ENCODE results near the gene INPP5D. TPM values are rescaled to one million over a fixed set of nuclear protein-coding genes. Genes with fewer than 3 reads are reported as not detected.

Gene INPP5D
- total and polyA plus RNA-seq, 2 of the 8 experiments (the other 6 are each of a cell fraction or from before 2014, with no cell fraction given) = 4.5 to 7.1 TPM

GRCh38 chr2:233186851-233187250 lies 126.7 kb downstream of the INPP5D start:
- Histone ChIP-seq H3K9me3 (ENCODE audit: insufficient read depth in 2 of 2, low read depth in 1 of 2, low read length in 1 of 2) (no peaks in the 10 kb centered on the region), H3K4me2 (ENCODE audit: insufficient read depth in 1 of 2, low read depth in 2 of 2, low read length in 2 of 2) (no peak overlapping the region), H4K8ac (ENCODE audit: extremely low read depth, insufficient read depth, low read length) (no peak overlapping the region), H3K79me1 (ENCODE audit: low read depth, low read length) (no peaks in the 10 kb centered on the region), H3K79me2 (ENCODE audit: control insufficient read depth in 1 of 2, insufficient read depth in 2 of 2, low read length in 2 of 2) (no peaks in the 10 kb centered on the region), H3K4me3 (ENCODE audit: extremely low read depth in 1 of 4, insufficient read depth in 2 of 4, low read depth in 3 of 4, low read length in 4 of 4) (no peak overlapping the region), H4K91ac (replicated peaks; ENCODE audit: insufficient read length, low read length) (no peak overlapping the region), H2BK15ac (ENCODE audit: low read length) (no peak overlapping the region), H4K20me1 (replicated peaks in 1 of 2; ENCODE audit: control insufficient read depth in 1 of 2, insufficient read depth in 2 of 2, low read length in 2 of 2) (no peaks in the 10 kb centered on the region), H2AK5ac (ENCODE audit: low read depth, low read length) (no peak overlapping the region), H3K23ac (ENCODE audit: insufficient read length) (no peak overlapping the region), H3K27me3 (replicated peaks in 1 of 4; ENCODE audit: control insufficient read depth in 3 of 4, extremely low read depth in 1 of 4, insufficient read depth in 3 of 4, low read length in 3 of 4) (no peaks in the 10 kb centered on the region), H3K36me3 (ENCODE audit: control insufficient read depth in 2 of 4, insufficient read depth in 4 of 4, low read length in 3 of 4) (peaks cover 0 to 8% (median 3%) of the 10 kb centered on the region in 4 experiments; a peak in 3 of 8 replicates), H3K14ac (ENCODE audit: insufficient read length) (no peak overlapping the region), H3K4ac (replicated peaks; ENCODE audit: insufficient read length, low read depth, low read length) (no peak overlapping the region), H3K56ac (replicated peaks; ENCODE audit: insufficient read length, low read depth, low read length) (no peak overlapping the region), H3K23me2 (ENCODE audit: low read depth, low read length) (no peaks in the 10 kb centered on the region), H3K18ac (ENCODE audit: extremely low read depth, low read length) (no peak overlapping the region), H2BK12ac (ENCODE audit: low read depth, low read length) (no peak overlapping the region), H3K27ac (ENCODE audit: low read depth, low read length) (no peak overlapping the region), H4K5ac (ENCODE audit: insufficient read length, low read depth, low read length) (no peak overlapping the region), H2BK20ac (ENCODE audit: low read length) (no peak overlapping the region), H2BK120ac (replicated peaks; ENCODE audit: low read depth, low read length) (no peak overlapping the region), H2AFZ (ENCODE audit: low read length) (no peak overlapping the region), H3K4me1 (replicated peaks in 1 of 4; ENCODE audit: control insufficient read depth in 3 of 4, insufficient read depth in 4 of 4, low read length in 3 of 4) (peaks cover 0 to 4% (median 0%) of the 10 kb centered on the region in 4 experiments; a peak in 2 of 7 replicates), H2BK5ac (ENCODE audit: low read depth, low read length) (no peak overlapping the region; the same call in 1 of the 2 replicates), H3K9ac (replicated peaks in 1 of 4; ENCODE audit: extremely low read depth in 1 of 4, low read depth in 3 of 4, low read length in 3 of 4) (no peak overlapping the region)
- DNase-seq (ENCODE audit: low read depth in 1 of 2, low spot score in 2 of 2) (no peak), FAIRE-seq (no peak)
- 92% methylated on average over 5 of the region's 5 CpGs; no CpG with 5 or more reads in 1 of the 2 experiments for WGBS, 2 experiments (ENCODE audit: extremely low coverage in 1 of 2, insufficient coverage in 1 of 2, insufficient read length in 1 of 2, insufficient replicate concordance in 2 of 2, low coverage in 1 of 2, low lambda C conversion rate in 2 of 2, missing lambda C conversion rate in 1 of 2)
- ChIA-PET CTCF (ENCODE audit: partially characterized antibody) (interaction anchor here (0.9 kb wide), 1 partner anchor 13 kb away, joined by 3 read pairs; no protein-coding TSS in a partner anchor), POLR2A (ENCODE audit: partially characterized antibody) (no interaction called here)
- TF ChIP-seq POLR2A (IDR thresholded peaks at IDR 0.05; ENCODE audit: control extremely low read depth in 1 of 2, low read depth in 2 of 2, low read length in 2 of 2) = no peak
- no peak for TF ChIP-seq TBP (IDR thresholded peaks at IDR 0.05; ENCODE audit: low read depth, low read length)
- no peak for TF ChIP-seq JUND (IDR thresholded peaks at IDR 0.05; ENCODE audit: low read length)
- no peak for TF ChIP-seq EGR1 (IDR thresholded peaks at IDR 0.05; ENCODE audit: borderline replicate concordance, low read depth, low read length)
- TF ChIP-seq FOSL1 (IDR thresholded peaks at IDR 0.05; ENCODE audit: insufficient read depth, low read depth, low read length) = no peak
- TF ChIP-seq CREB1 (IDR thresholded peaks at IDR 0.05) = no peak
- TF ChIP-seq ATF3 (IDR thresholded peaks at IDR 0.05; ENCODE audit: insufficient read depth, low read depth, low read length) = no peak
- TF ChIP-seq ASH2L (IDR thresholded peaks at IDR 0.05; ENCODE audit: low read length) = no peak
- no peak for TF ChIP-seq MAFK (IDR thresholded peaks at IDR 0.05; ENCODE audit: low read depth, low read length)
- TF ChIP-seq CTCF (IDR thresholded peaks at IDR 0.05; ENCODE audit: control extremely low read depth in 1 of 3, insufficient read depth in 1 of 3, low read depth in 1 of 3, low read length in 3 of 3) = no peak
- TF ChIP-seq POLR2AphosphoS5 (IDR thresholded peaks at IDR 0.05; ENCODE audit: low read depth, low read length) = no peak
- TF ChIP-seq ZNF274 (IDR thresholded peaks at IDR 0.05; ENCODE audit: borderline replicate concordance, extremely low read depth, low read length) = no peak
- no peak for TF ChIP-seq POU5F1 (IDR thresholded peaks at IDR 0.05; ENCODE audit: low read depth, low read length)

All from H1 (cell line).